ENCODE results near the gene TXNDC2. TPM values are rescaled to one million over a fixed set of nuclear protein-coding genes. Genes with fewer than 3 reads are reported as not detected.

TXNDC2 gene
- total RNA-seq = not detected

DNA sequence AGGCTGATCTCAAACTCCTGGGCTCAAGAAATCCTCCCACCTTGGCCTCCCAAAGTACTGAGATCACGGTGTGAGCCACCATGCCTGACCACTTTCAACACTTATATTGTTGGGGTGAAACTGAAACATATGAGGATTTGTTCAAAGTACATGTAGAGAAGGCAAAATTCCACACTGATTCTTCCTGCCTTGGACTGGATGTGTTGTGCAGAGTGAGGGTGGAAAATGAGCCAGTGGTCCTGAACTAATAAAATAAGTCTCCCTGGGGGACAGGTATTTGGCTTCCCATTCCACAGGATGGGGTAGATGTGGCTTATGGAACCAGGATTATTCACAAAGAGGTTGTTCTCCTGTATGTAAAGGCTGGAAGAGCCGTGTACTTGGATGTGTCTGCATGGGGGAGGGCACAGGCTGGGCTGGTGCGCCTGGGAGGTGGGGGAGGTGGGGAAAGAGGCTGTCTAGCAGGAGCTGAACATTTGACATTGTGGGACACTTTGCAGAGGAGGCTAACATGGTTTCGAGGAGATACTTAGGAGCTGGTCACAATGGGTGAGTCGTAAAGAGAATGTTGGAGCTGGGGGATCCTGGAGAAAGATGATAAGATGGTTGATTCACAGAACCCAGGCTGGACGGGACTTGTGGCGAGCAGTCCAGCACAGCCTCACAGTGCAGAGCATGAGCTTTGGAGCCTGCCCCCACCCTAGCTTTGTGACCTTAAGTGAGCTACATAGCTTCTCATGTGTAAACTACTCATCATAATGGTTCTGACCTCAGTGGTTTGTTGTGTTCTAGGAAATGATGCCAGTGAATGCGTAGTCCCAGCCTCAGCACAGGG lies at the start of gene TXNDC2:
TXNDC2 (plus strand) TSS at position 804 of the 835 bp plus-strand sequence. CDS start 708 bp downstream, outside the sequence.

GRCh38 chr18:9913526-9914333 lies 28.0 kb downstream of the TXNDC2 start, which contains the start of gene VAPA:
Gene VAPA, plus strand, starts transcription at chr18:9914016. Its CDS starts 241 bp downstream, at chr18:9914257.

Other genes with a start within 250 kb of the TXNDC2 start
- gene RAB31, start 177.7 kb upstream of the TXNDC2 start, total RNA-seq = 29.4 TPM
- 257 TPM for gene VAPA, start 28.0 kb downstream of the TXNDC2 start, total RNA-seq